ENCODE data around the gene NTN5.

DNA sequence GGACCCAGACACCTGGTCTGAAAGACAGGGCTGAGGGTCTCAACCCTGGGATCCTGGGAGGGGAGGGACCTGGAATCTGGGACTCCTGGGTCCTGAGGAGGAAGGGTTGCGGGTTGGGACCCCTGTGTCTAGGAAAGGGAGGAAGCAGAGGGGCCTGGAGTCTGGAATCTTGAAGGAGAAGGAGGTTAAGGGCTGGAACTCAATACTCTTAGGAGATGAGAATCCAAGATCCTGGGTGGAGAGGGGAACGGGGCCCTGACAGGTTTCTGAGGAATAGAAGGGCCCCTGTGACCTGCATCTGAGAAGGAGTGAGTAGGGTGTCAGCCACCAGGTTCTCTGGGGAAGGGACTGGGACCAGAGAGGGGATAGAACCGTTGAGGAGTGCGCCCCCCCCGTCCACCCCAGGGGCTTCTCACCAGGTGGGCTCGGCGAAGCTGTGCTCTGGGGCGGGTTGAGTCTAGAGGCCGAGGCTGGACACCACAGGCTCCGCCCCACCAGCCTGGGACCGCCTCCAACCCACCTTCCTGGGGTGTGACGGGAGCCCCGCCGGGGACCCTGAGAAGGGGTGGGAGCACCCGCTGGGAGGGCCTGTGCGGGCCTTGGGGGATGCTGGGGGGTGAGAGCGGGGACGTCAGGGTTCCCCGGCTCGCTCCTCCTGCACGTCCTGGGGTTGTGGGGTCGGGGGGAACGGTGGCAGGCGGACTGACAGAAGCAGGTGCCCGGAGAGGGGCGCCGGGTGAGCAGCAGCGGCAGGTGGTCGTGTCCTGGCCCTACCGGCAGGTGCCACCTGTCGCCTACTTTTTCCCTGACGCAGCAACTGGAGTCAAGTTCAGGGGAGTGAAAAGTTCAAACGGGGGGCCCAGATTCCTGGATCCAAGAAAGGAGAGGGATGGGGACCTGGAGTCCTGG, 46.7 kb upstream of the NTN5 start, which contains the start of gene MAMSTR:
- TF ChIP-seq, protein P1, sequence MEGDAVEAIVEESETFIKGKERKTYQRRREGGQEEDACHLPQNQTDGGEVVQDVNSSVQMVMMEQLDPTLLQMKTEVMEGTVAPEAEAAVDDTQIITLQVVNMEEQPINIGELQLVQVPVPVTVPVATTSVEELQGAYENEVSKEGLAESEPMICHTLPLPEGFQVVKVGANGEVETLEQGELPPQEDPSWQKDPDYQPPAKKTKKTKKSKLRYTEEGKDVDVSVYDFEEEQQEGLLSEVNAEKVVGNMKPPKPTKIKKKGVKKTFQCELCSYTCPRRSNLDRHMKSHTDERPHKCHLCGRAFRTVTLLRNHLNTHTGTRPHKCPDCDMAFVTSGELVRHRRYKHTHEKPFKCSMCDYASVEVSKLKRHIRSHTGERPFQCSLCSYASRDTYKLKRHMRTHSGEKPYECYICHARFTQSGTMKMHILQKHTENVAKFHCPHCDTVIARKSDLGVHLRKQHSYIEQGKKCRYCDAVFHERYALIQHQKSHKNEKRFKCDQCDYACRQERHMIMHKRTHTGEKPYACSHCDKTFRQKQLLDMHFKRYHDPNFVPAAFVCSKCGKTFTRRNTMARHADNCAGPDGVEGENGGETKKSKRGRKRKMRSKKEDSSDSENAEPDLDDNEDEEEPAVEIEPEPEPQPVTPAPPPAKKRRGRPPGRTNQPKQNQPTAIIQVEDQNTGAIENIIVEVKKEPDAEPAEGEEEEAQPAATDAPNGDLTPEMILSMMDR (IDR thresholded peaks at IDR 0.05): no peak
- no peak for TF ChIP-seq POLR2A (IDR thresholded peaks at IDR 0.05)
